ENCODE results near the gene ATF7. TPM values are rescaled to one million over a fixed set of nuclear protein-coding genes. Genes with fewer than 3 reads are reported as not detected.

Gene ATF7
- 11.4 and 13.2 TPM in 2 replicates for total RNA-seq

GRCh38 chr12:53625946-53626701 lies at the start of gene ATF7:
ATF7 (minus strand) TSS chr12:53626382; CDS start chr12:53601000, 25,382 bp downstream.

DNA sequence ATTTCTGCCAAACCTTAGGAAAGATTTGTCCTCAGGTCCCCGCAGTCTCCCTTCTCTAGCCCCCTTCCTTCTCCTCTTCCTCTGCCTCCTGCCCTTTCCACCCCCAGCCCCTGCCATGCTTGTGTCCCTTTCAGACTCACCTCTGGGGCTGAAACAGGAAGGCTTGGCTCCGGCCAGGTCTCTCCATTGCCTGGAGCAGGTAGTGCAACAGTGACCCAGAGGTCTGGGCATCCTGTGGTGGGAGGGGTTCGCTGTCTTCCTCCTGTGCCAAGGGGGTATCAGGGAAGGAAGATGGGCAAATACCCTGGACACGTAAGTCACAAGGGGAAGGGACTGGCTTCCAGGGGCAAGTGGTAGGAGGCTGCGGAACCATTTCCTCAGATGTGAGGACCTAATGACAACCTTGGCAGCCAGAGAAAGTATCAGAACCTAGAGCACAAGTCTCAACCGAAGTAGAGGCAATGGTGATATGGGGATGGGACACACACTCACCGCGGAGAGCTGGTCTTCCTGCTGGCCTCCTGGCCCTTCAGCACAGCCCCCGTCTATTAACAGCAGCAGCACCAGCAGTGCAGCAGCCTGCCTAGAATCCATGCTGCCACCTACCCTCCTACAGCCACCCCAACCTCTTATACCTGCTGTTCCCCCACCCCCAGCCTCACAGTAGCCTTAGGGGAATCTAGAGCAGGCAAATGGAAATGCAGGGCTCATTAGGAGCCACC lies 119.1 kb downstream of the ATF7 start, which contains the start of gene NPFF:
NPFF (minus strand) TSS at position 604 of the 722 bp plus-strand sequence; CDS start at position 594, 10 bp downstream.

DNA sequence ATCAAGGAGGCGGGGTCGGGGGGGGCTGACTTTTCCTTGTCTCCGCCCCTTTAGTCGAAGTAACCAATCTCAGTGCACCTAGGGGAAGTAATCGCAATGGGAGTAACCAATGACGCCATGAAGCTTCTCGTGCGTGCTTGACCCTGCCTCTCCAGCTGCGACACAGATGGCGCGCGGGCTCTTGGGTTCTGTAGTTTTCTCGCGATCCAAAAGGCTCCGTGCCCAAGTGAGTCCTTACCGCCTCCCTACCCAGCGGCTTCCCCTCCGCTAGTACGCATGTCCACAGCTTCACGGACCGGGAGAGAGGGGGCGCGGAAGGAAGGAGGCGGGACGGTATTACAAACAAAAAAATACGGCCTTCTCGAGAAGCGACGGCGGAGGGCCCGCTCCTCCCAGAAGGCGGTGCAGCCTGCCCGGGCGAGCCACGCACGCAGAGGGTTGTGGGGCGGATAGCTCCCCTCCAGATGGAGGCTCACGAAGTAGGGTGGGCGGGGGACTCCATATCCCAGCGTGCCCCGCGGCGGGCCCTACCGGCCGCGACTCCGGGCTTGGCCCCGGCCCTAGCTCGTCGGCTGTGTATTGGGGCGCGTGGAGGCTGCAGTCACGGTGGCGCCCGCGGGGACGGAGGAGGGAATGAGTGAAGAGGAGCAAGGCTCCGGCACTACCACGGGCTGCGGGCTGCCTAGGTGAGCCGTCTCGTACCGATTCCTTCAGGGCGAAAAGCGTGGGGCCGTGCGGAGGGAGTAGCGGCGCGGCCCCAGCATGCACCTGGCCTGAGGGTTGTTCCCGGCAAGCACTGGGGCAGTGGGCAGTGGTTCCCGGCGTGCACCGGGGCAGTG lies 125.2 kb downstream of the ATF7 start, which contains the start of gene TARBP2:
TARBP2 (plus strand) TSS at position 508 of the 839 bp plus-strand sequence; CDS start at position 634, 126 bp downstream.

GRCh38 chr12:53499266-53500141 lies 126.7 kb downstream of the ATF7 start, which contains the start of gene MAP3K12:
MAP3K12 (minus strand) TSS chr12:53499458; CDS start chr12:53487391, 12,067 bp downstream.

Other genes starting within 250 kb of the ATF7 start
- 36.0 and 38.2 TPM in 2 replicates for gene SP1, start 246.2 kb downstream of the ATF7 start, total RNA-seq
- not detected in 2 replicates for gene AMHR2, start 202.5 kb downstream of the ATF7 start, total RNA-seq
- gene PRR13, start 184.6 kb downstream of the ATF7 start, total RNA-seq = 24.2 and 30.9 TPM in 2 replicates
- 410 and 411 TPM in 2 replicates for gene PCBP2, start 174.3 kb downstream of the ATF7 start, total RNA-seq
- 34.2 and 44.7 TPM in 2 replicates for gene MAP3K12, start 126.9 kb downstream of the ATF7 start, total RNA-seq
- gene TARBP2, start 125.1 kb downstream of the ATF7 start, total RNA-seq = 32.9 and 33.8 TPM in 2 replicates
- not detected in 2 replicates for gene NPFF, start 118.9 kb downstream of the ATF7 start, total RNA-seq
- gene ATP5MC2, start 49.7 kb upstream of the ATF7 start, total RNA-seq = 103 and 107 TPM in 2 replicates
- 96.7 and 125 TPM in 2 replicates for gene CALCOCO1, start 101.1 kb upstream of the ATF7 start, total RNA-seq
- gene CISTR, start 125.6 kb upstream of the ATF7 start, total RNA-seq = not detected in 2 replicates

Measured in smooth muscle cell of the pulmonary artery (primary cell).